IMR-90 (cell line): ENCODE results near the gene MSH2.

Source experiments
- FOS ChIP-seq: fragments of 150-350 bp; IDR thresholded peaks from 2 replicates; pipeline ENCODE4 v1.6.1; 2016; ENCODE audit warnings: low read depth, low read length
- POLR2A ChIP-seq: IDR thresholded peaks from 2 replicates; pipeline ENCODE4 v1.6.1; 2012; ENCODE audit warnings: mild to moderate bottlenecking, low read depth, low read length
- TF ChIP-seq, protein P1 (sequence below): conservative IDR thresholded peaks from 2 replicates; pipeline ENCODE4 v1.5.1; 2012; ENCODE audit warnings: mild to moderate bottlenecking, low read depth, low read length, improper control_type of control experiment
- TF ChIP-seq, protein P2 (sequence below): fragments of 150-350 bp; IDR thresholded peaks from 2 replicates; pipeline ENCODE4 v1.6.1; 2017; ENCODE audit warnings: mild to moderate bottlenecking, antibody characterized with exemption, low read length, low read depth

DNA sequence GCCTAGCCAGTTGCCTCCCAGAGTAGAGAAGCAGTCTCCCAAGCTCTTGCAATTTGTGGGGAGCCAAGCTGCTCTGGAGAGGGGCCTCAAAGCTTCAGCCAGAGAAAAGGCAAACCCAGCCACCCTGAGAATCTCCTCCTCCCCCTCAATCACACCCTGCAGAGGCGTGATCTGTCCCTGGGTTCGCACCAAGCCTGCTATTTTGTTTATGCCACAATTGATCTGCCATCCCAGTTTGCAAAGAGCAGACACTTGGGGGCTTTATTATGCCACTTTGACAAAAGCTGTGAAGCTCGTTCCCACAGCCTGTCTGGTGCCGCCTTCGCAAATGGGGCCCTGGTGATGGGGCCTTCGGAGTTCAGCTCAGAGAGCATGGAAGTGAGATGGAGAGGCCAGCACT is 125.5 kb downstream of the MSH2 start:
- TF ChIP-seq, protein P1, sequence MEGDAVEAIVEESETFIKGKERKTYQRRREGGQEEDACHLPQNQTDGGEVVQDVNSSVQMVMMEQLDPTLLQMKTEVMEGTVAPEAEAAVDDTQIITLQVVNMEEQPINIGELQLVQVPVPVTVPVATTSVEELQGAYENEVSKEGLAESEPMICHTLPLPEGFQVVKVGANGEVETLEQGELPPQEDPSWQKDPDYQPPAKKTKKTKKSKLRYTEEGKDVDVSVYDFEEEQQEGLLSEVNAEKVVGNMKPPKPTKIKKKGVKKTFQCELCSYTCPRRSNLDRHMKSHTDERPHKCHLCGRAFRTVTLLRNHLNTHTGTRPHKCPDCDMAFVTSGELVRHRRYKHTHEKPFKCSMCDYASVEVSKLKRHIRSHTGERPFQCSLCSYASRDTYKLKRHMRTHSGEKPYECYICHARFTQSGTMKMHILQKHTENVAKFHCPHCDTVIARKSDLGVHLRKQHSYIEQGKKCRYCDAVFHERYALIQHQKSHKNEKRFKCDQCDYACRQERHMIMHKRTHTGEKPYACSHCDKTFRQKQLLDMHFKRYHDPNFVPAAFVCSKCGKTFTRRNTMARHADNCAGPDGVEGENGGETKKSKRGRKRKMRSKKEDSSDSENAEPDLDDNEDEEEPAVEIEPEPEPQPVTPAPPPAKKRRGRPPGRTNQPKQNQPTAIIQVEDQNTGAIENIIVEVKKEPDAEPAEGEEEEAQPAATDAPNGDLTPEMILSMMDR: no peak
- TF ChIP-seq, protein P2, sequence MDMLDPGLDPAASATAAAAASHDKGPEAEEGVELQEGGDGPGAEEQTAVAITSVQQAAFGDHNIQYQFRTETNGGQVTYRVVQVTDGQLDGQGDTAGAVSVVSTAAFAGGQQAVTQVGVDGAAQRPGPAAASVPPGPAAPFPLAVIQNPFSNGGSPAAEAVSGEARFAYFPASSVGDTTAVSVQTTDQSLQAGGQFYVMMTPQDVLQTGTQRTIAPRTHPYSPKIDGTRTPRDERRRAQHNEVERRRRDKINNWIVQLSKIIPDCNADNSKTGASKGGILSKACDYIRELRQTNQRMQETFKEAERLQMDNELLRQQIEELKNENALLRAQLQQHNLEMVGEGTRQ: no peak
- TF ChIP-seq FOS (no peak), POLR2A (no peak)
